Measurements from ENCODE around the gene FRMD4B.

GRCh38 chr3:69423463-69424155, 37.7 kb upstream of the FRMD4B start:
- TF ChIP-seq CTCF (conservative IDR thresholded peaks at IDR 0.05 in 1 of 2, IDR thresholded peaks at IDR 0.05 in 1 of 2; ENCODE audit: low read depth in 1 of 2, low read length in 2 of 2) (no peak), EZH2 (IDR thresholded peaks at IDR 0.05; ENCODE audit: low read length, missing control alignments) (no peak)
